HT-29 (cell line): ENCODE results near the gene CLK3. TPM values are rescaled to one million over a fixed set of nuclear protein-coding genes. Genes with fewer than 3 reads are reported as not detected.

ENCODE experiments used
- total RNA-seq: library from RNA; depleted of rRNA; stranded (reverse); fragments of >200 nt; shearing (Covaris generic); gene quantifications from 2 replicates; pipeline ENCODE4 v1.2.3, GENCODE V29; 2014; rRNA removed

CLK3 gene
- total RNA-seq, 1 experiment from 2014 or later = 94.7 TPM

Other genes starting within 250 kb of the CLK3 start
- gene CYP11A1, start 248.2 kb upstream of the CLK3 start, total RNA-seq = not detected in 2 replicates
- 1.1 and 1.3 TPM in 2 replicates for gene SEMA7A, start 181.9 kb upstream of the CLK3 start, total RNA-seq
- 45.1 and 57.1 TPM in 2 replicates for gene UBL7, start 154.7 kb upstream of the CLK3 start, total RNA-seq
- 4.4 and 5.1 TPM in 2 replicates for gene ARID3B, start 74.6 kb upstream of the CLK3 start, total RNA-seq
- 9.4 and 24.0 TPM in 2 replicates for gene EDC3, start 80.2 kb downstream of the CLK3 start, total RNA-seq
- gene CYP1A1, start 109.7 kb downstream of the CLK3 start, total RNA-seq = 0.10 and 2.0 TPM in 2 replicates
- gene CYP1A2, start 133.0 kb downstream of the CLK3 start, total RNA-seq = not detected in 2 replicates
- 54.7 and 60.2 TPM in 2 replicates for gene CSK, start 166.2 kb downstream of the CLK3 start, total RNA-seq
- not detected in 2 replicates for gene LMAN1L, start 197.0 kb downstream of the CLK3 start, total RNA-seq
- gene CPLX3, start 210.8 kb downstream of the CLK3 start, total RNA-seq = 0.13 and 0.25 TPM in 2 replicates
- gene ULK3, start 227.3 kb downstream of the CLK3 start, total RNA-seq = 96.4 and 97.0 TPM in 2 replicates